Ishikawa (cell line): ENCODE measurements around the gene RHEX.
A peak's percentile ranks its signal among the peaks of the same experiment; 100 is the strongest.

ENCODE experiments used
- CEBPB ChIP-seq: IDR thresholded peaks from 2 replicates; pipeline ENCODE4 v1.6.1; 2012
- CREB1 ChIP-seq: IDR thresholded peaks from 2 replicates; pipeline ENCODE4 v1.6.1; 2012; ENCODE audit warnings: low read depth
- EGR1 ChIP-seq: IDR thresholded peaks from 2 replicates; pipeline ENCODE4 v1.6.1; 2012
- EP300 ChIP-seq: IDR thresholded peaks from 2 replicates; pipeline ENCODE4 v1.6.1; 2012; ENCODE audit warnings: borderline replicate concordance
- FOXM1 ChIP-seq: IDR thresholded peaks from 2 replicates; pipeline ENCODE4 v1.6.1; 2012; ENCODE audit warnings: low read depth, borderline replicate concordance
- MAX ChIP-seq: IDR thresholded peaks from 2 replicates; pipeline ENCODE4 v1.6.1; 2012
- NFIC ChIP-seq: IDR thresholded peaks from 2 replicates; pipeline ENCODE4 v1.6.1; 2012
- RAD21 ChIP-seq: IDR thresholded peaks from 2 replicates; pipeline ENCODE4 v1.6.1; 2012; ENCODE audit warnings: low read depth
- REST ChIP-seq: IDR thresholded peaks from 2 replicates; pipeline ENCODE4 v1.6.1; 2012; ENCODE audit warnings: low read depth, mild to moderate bottlenecking
- TAF1 ChIP-seq: IDR thresholded peaks from 2 replicates; pipeline ENCODE4 v1.6.1; 2012; ENCODE audit warnings: low read depth, mild to moderate bottlenecking
- TCF12 ChIP-seq: IDR thresholded peaks from 2 replicates; pipeline ENCODE4 v1.6.1; 2012; ENCODE audit warnings: low read depth
- TEAD4 ChIP-seq: IDR thresholded peaks from 2 replicates; pipeline ENCODE4 v1.6.1; 2012
- USF1 ChIP-seq: IDR thresholded peaks from 2 replicates; pipeline ENCODE4 v1.6.1; 2012
- YY1 ChIP-seq: IDR thresholded peaks from 2 replicates; pipeline ENCODE4 v1.6.1; 2012; ENCODE audit warnings: low read depth
- ZBTB7A ChIP-seq: IDR thresholded peaks from 2 replicates; pipeline ENCODE4 v1.6.1; 2012; ENCODE audit warnings: low read depth

RHEX gene

GRCh38 chr1:206050655-206051235 is 2.2 kb upstream of the RHEX start:
- TF ChIP-seq NFIC (peak; percentile 86), REST (no peak), TAF1 (no peak), FOXM1 (peak; percentile 96), CEBPB (peak; percentile 91), YY1 (no peak), EGR1 (no peak), MAX (peak; percentile 68), RAD21 (no peak; the same call in 1 of the 2 replicates), USF1 (no peak; the same call in 1 of the 2 replicates), EP300 (peak; percentile 98), CREB1 (no peak), TCF12 (peak; percentile 97), TEAD4 (peak; percentile 81), ZBTB7A (no peak)

GRCh38 chr1:206052231-206052865 is 625 bp upstream of the RHEX start:
- TF ChIP-seq EP300: peak; percentile 27; the same call in 1 of the 2 replicates

- TF ChIP-seq TAF1 (0 out of 2 replicates have a peak, but pooled peaks have one; percentile 27), NFIC (peak; percentile 5; the same call in 1 of the 2 replicates), EP300 (peak; percentile 24; the same call in 1 of the 2 replicates)
Observed at GRCh38 chr1:206055069-206055625, 2.2 kb downstream of the RHEX start.

- TF ChIP-seq MAX: 0 out of 2 replicates have a peak, but pooled peaks have one; percentile 15
Observed at GRCh38 chr1:206055639-206056323, 2.8 kb downstream of the RHEX start.

- peak; percentile 81 for TF ChIP-seq EP300
- peak; percentile 79 for TF ChIP-seq TCF12
- TF ChIP-seq TEAD4: peak; percentile 39; the same call in 1 of the 2 replicates
- TF ChIP-seq FOXM1: peak; percentile 75
- TF ChIP-seq YY1: 0 out of 2 replicates have a peak, but pooled peaks have one; percentile 3
- peak; percentile 17; the same call in 1 of the 2 replicates for TF ChIP-seq NFIC
Observed at GRCh38 chr1:206058289-206058926, 5.4 kb downstream of the RHEX start.

GRCh38 chr1:206058927-206059292 is 5.9 kb downstream of the RHEX start:
- TF ChIP-seq NFIC (0 out of 2 replicates have a peak, but pooled peaks have one; percentile 2), TEAD4 (no peak), MAX (no peak), TCF12 (no peak), USF1 (no peak), YY1 (no peak), EP300 (no peak), FOXM1 (peak; percentile 35; the same call in 1 of the 2 replicates), RAD21 (no peak), CREB1 (no peak), CEBPB (no peak), REST (no peak)
